Ectodermal cell (in vitro differentiated cells): Measurements from ENCODE around the gene SDK2.

Experiments used
- H3K27ac ChIP-seq: 2 replicates; pipeline ENCODE4 v1.7.0; 2013; ENCODE audit warnings: mild to moderate bottlenecking, low read depth, low read length; ENCODE audit not compliant: insufficient read depth, poor library complexity, severe bottlenecking
- H3K27me3 ChIP-seq: 2 replicates; pipeline ENCODE4 v1.7.0; 2013; ENCODE audit warnings: mild to moderate bottlenecking, low read length; ENCODE audit not compliant: insufficient read depth, control insufficient read depth, poor library complexity, severe bottlenecking
- H3K36me3 ChIP-seq: one replicate; pipeline ENCODE4 v1.7.0; 2013; ENCODE audit warnings: low read length; ENCODE audit not compliant: control insufficient read depth, insufficient read depth
- H3K4me1 ChIP-seq: one replicate; pipeline ENCODE4 v1.7.0; 2013; ENCODE audit warnings: low read length; ENCODE audit not compliant: control insufficient read depth, insufficient read depth
- H3K4me3 ChIP-seq: 2 replicates; pipeline ENCODE4 v1.7.0; 2013; ENCODE audit warnings: low read depth, low read length, control low read depth; ENCODE audit not compliant: insufficient read depth
- H3K9me3 ChIP-seq: 2 replicates; pipeline ENCODE4 v1.7.0; 2013; ENCODE audit warnings: mild to moderate bottlenecking, low read length, moderate library complexity; ENCODE audit not compliant: control insufficient read depth
- WGBS, 2 experiments: methylation state at CpG; one replicate each; pipeline ENCODE4 v1.1.7; 2013; ENCODE audit warnings: missing lambda C conversion rate in 2 of 2; 5-methylcytosine and 5-hydroxymethylcytosine counted together

SDK2 gene

GRCh38 chr17:73467651-73468050, 176.6 kb downstream of the SDK2 start:
- no peak overlapping the region for H3K4me3 ChIP-seq
- H3K4me1 ChIP-seq, result peaks cover 12% of the 10 kb centered on the region
- 94% methylated on average over 6 of the region's 6 CpGs for WGBS, 2 experiments
- no peaks in the 10 kb centered on the region for H3K9me3 ChIP-seq
- no peaks in the 10 kb centered on the region for H3K27me3 ChIP-seq
- H3K36me3 ChIP-seq, result peaks cover 13% of the 10 kb centered on the region
- peak overlapping the region; percentile 16 for H3K27ac ChIP-seq

DNA sequence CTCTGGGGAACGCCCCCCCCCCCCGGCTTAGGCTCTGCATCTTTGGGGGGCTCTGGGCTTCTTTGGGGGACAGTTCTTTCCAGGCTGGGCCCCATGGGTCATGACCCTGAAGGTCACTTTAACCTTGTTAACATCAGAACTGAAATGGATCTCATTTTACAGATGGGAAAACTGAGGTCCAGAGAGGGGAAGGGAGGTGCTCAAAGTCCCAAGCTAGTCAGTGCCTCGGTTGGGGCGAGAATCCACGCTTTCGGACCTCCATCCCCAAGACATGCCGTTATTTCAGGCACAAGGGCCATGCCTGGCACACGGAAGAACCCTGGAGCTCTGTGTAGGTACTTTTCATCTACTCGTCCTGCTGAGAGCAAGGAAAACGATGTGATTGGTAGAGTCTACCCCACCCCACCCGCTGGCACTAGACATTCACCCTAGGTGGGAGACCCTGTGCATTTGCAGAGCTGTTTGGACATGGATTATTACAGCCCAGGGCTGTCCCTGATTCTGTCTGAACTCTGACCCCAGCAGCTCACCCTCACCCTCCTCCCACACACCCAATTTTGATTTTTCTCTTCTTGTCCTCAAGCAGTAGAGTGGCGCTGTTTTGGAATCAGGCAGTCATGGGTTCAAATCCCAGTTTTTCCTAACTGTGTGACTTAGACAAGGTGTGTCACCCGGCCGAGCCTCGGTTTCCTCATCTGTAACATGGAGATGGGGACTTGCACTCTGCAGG, 177.4 kb downstream of the SDK2 start:
- H3K27me3 ChIP-seq, result no peaks in the 10 kb centered on the region
- peaks cover 5% of the 10 kb centered on the region for H3K36me3 ChIP-seq
- H3K27ac ChIP-seq, result no peak overlapping the region
- H3K4me3 ChIP-seq, result no peak overlapping the region
- WGBS, 2 experiments, result 89 to 91% methylated on average over 15 of the region's 15 CpGs
- H3K4me1 ChIP-seq, result peaks cover 12% of the 10 kb centered on the region
- no peaks in the 10 kb centered on the region for H3K9me3 ChIP-seq

DNA sequence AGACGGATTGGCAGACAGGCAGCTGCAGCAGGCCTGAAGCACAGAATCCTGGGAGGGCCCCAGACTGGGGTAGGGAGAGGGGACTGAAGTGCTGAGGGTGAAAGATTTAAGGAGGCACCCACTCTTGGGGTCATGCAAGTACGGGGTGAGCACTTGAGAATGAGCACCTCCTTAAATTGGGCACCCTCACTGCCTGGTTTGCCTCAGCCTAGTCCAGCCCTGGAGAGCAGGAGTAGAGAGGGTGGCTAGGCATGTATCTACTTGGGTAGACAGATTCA, 178.4 kb downstream of the SDK2 start:
- Histone ChIP-seq H3K27ac (no peak overlapping the region), H3K36me3 (peaks cover 3% of the 10 kb centered on the region), H3K9me3 (no peaks in the 10 kb centered on the region), H3K4me3 (no peak overlapping the region), H3K27me3 (no peaks in the 10 kb centered on the region), H3K4me1 (peaks cover 12% of the 10 kb centered on the region)
- 95 to 98% methylated on average over 2 of the region's 2 CpGs for WGBS, 2 experiments

DNA sequence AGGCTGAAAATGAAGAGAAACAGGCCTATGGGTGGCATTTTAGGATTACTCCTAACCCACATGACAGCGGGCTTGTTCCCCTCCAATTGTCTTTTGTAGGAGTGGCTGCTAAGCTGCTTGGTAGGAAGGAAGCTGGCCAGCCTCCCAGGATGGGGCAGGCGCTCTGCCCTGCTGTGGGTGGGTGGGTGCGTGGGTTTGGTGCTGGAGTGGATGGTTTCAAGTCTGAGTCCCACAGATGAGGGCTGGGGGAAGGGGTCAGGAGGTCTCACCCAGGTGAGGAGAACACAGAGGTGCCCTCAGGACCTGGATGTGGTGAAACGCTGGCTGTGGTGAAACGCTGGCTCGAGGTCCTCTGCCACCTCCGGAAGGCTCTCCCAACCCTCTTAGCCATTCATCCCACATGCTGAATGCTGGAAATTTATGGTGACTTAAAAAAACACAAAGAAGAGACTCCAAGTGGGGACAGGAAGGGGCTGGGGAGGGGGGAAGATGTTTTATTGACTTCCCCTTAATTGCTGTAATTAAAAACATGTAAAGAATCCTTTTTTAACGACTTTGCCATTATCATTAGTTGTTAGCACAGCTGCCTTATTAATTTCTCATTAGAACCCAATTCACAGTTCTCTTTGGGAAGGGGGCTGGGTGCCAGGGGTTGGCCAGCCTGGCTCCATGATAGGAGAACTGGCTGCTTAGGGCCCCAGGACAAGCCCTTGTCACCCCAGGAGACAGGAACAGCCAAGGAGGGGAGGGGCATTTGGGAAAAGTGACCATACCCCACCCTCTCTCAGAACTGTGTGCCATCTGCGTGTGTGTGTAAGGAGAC, 178.9 kb downstream of the SDK2 start:
- Histone ChIP-seq H3K27ac (no peak overlapping the region), H3K4me1 (peaks cover 12% of the 10 kb centered on the region)
- WGBS, 2 experiments, result 92% methylated on average over 7 to 9 of the region's 9 CpGs

DNA sequence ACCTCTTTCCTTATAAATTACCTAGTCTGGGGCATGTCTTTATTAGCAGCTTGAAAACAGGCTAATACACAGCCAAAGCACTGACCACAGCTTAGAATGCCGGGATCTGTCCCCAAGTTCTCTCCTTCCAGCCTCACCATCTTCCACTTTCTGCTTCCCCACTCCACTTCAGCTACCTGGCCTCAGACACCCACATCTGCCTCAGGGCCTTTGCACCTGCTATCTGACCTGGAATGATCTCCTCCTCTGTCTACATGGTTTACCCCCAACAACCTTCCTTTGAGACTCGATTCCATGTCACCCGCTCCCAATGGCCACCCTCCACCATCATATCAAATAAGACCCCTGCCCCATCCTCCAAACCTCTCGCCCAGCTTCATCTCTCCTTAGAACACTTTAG, 179.8 kb downstream of the SDK2 start:
- Histone ChIP-seq H3K4me3 (no peak overlapping the region), H3K27ac (no peak overlapping the region), H3K4me1 (peaks cover 3% of the 10 kb centered on the region), H3K36me3 (peaks cover 4% of the 10 kb centered on the region), H3K27me3 (no peaks in the 10 kb centered on the region), H3K9me3 (no peaks in the 10 kb centered on the region)
- 91 to 94% methylated on average over 4 of the region's 4 CpGs for WGBS, 2 experiments

More for the DNA sequence above, 178.9 kb downstream of the SDK2 start:
- no peaks in the 10 kb centered on the region for H3K27me3 ChIP-seq
- H3K9me3 ChIP-seq, result no peaks in the 10 kb centered on the region
- H3K36me3 ChIP-seq, result peaks cover 4% of the 10 kb centered on the region
- H3K4me3 ChIP-seq, result no peak overlapping the region

DNA sequence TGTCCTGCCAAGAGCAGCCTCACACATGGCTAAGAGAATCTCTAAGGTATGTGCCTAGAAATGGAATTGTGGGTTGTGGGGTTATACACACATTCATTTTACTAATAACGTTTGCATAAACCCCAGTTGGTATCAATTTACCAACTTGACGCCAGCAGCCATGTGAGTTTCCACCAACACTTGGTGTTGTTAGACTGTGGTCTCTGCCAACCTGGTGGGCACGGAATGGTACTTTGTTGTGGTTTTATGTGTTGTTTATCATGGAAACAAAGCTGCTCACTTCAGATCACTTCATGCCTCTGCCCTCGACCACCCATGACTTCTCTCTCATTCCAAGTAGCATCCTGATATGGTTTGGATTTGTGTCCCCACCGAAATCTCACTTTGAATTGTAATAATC, 180.4 kb downstream of the SDK2 start:
- Histone ChIP-seq H3K27me3 (no peaks in the 10 kb centered on the region), H3K9me3 (no peaks in the 10 kb centered on the region), H3K4me1 (peaks cover 3% of the 10 kb centered on the region), H3K27ac (no peak overlapping the region), H3K4me3 (no peak overlapping the region), H3K36me3 (peaks cover 4% of the 10 kb centered on the region)
- 86 to 92% methylated on average over 4 to 5 of the region's 5 CpGs for WGBS, 2 experiments

GRCh38 chr17:73462823-73463222, 181.4 kb downstream of the SDK2 start:
- no peaks in the 10 kb centered on the region for H3K27me3 ChIP-seq
- H3K4me3 ChIP-seq, result no peak overlapping the region
- peaks cover 4% of the 10 kb centered on the region for H3K36me3 ChIP-seq
- WGBS, 2 experiments, result 76 to 79% methylated on average over 8 of the region's 8 CpGs
- H3K9me3 ChIP-seq, result no peaks in the 10 kb centered on the region
- H3K27ac ChIP-seq, result no peak overlapping the region
- H3K4me1 ChIP-seq, result peaks cover 3% of the 10 kb centered on the region

GRCh38 chr17:73459980-73460379, 184.3 kb downstream of the SDK2 start:
- Histone ChIP-seq H3K4me3 (no peak overlapping the region), H3K36me3 (peaks cover 14% of the 10 kb centered on the region), H3K27me3 (no peaks in the 10 kb centered on the region), H3K9me3 (no peaks in the 10 kb centered on the region), H3K4me1 (no peaks in the 10 kb centered on the region), H3K27ac (no peak overlapping the region)
- 97% methylated on average over 7 of the region's 7 CpGs for WGBS, 2 experiments

GRCh38 chr17:73455767-73456166, 188.5 kb downstream of the SDK2 start:
- H3K4me3 ChIP-seq, result no peak overlapping the region
- no peak overlapping the region for H3K27ac ChIP-seq
- H3K36me3 ChIP-seq, result peaks cover 37% of the 10 kb centered on the region
- 90% methylated on average over 18 of the region's 18 CpGs for WGBS, 2 experiments
- no peaks in the 10 kb centered on the region for H3K27me3 ChIP-seq
- no peaks in the 10 kb centered on the region for H3K9me3 ChIP-seq
- no peaks in the 10 kb centered on the region for H3K4me1 ChIP-seq

- WGBS, 2 experiments, result 89% methylated on average over 21 of the region's 21 CpGs
- Histone ChIP-seq H3K9me3 (no peaks in the 10 kb centered on the region), H3K27ac (no peak overlapping the region), H3K4me3 (no peak overlapping the region), H3K4me1 (no peaks in the 10 kb centered on the region), H3K36me3 (peaks cover 37% of the 10 kb centered on the region), H3K27me3 (no peaks in the 10 kb centered on the region)
These were observed 189.1 kb downstream of the SDK2 start for GRCh38 chr17:73455050-73455687.
